Endothelial cell of umbilical vein (primary cell): ENCODE results near the gene FAAP100. TPM values are rescaled to one million over a fixed set of nuclear protein-coding genes. Genes with fewer than 3 reads are reported as not detected.

ENCODE experiments used
- BruUV-seq: library from RNA; stranded (reverse); fragments of 400-500 nt; replicated peaks from 2 replicates; lab custom pipeline; 2021; lab: Mats Ljungman, UMichigan
- CTCF ChIA-PET: fragments of 300-600, 350-600 bp; sonication (Branson Sonifier 250); formaldehyde crosslinking; loops from one replicate; lab custom pipeline; 2021; ENCODE audit warnings: antibody characterized with exemption, inconsistent platforms; lab: Charles Lee
- POLR2A ChIA-PET: fragments of 300-600, 350-600 bp; sonication (Branson Sonifier 250); formaldehyde crosslinking; loops from one replicate; lab custom pipeline; 2021; ENCODE audit warnings: antibody characterized with exemption, inconsistent platforms; lab: Charles Lee
- DNase-seq: peaks from one replicate; pipeline ENCODE4 v3.0.0-alpha.2; 2011; ENCODE audit warnings: low read depth, low spot score
- FAIRE-seq: peaks from 2 replicates; lab custom pipeline; 2011; peaks lifted over from hg19 to GRCh38; lab: Jason Lieb, UNC
- H2AFZ ChIP-seq: 2 replicates; pipeline ENCODE4 v1.6.0; 2012; ENCODE audit warnings: low read depth, low read length, control low read depth, inconsistent platforms
- H3K27ac ChIP-seq: 2 replicates; pipeline ENCODE4 v1.5.1; 2011; ENCODE audit warnings: low read depth, mild to moderate bottlenecking, control low read depth, low read length, moderate library complexity; ENCODE audit not compliant: insufficient read depth
- H3K27me3 ChIP-seq, 2 experiments: 2 replicates each; pipeline versions ENCODE4 v1.6.0 to v1.6.1; 2011; ENCODE audit warnings: low read length in 2 of 2, mixed read lengths in 1 of 2; ENCODE audit not compliant: control insufficient read depth in 2 of 2, insufficient read depth in 2 of 2
- H3K36me3 ChIP-seq, 2 experiments: 2 replicates in 1 of 2; 3 replicates in 1 of 2; pipeline ENCODE4 v1.5.1; 2011; ENCODE audit warnings: low read length in 2 of 2, mild to moderate bottlenecking in 1 of 2, moderate library complexity in 1 of 2; ENCODE audit not compliant: control insufficient read depth in 2 of 2, insufficient read depth in 2 of 2; ENCODE audit errors: extremely low read depth in 1 of 2
- H3K4me1 ChIP-seq: 3 replicates; pipeline ENCODE4 v1.5.1; 2011; ENCODE audit warnings: mild to moderate bottlenecking, low read length; ENCODE audit not compliant: control insufficient read depth, insufficient read depth; ENCODE audit errors: extremely low read depth
- H3K4me2 ChIP-seq: 2 replicates; pipeline ENCODE4 v1.6.1; 2011; ENCODE audit warnings: low read length, control low read depth, mixed read lengths; ENCODE audit not compliant: insufficient read depth
- H3K4me3 ChIP-seq, 3 experiments: fragments of 200-600 bp in 1 of 3; sonication (generic), shearing (Covaris generic) in 1 of 3; replicated peaks in 1 of 3; 2 replicates each; pipeline ENCODE4 v1.5.1; 2011 to 2016; ENCODE audit warnings: control low read depth in 3 of 3, low read length in 3 of 3, mild to moderate bottlenecking in 2 of 3, inconsistent platforms in 1 of 3, low read depth in 1 of 3, moderate library complexity in 1 of 3; ENCODE audit not compliant: insufficient read depth in 1 of 3
- H3K79me2 ChIP-seq: 2 replicates; pipeline ENCODE4 v1.6.0; 2012; ENCODE audit warnings: low read length, inconsistent platforms; ENCODE audit not compliant: control insufficient read depth, insufficient read depth
- H3K9ac ChIP-seq: replicated peaks from 2 replicates; pipeline ENCODE3; 2011; ENCODE audit warnings: low read length, control low read depth; ENCODE audit not compliant: insufficient read depth; ENCODE audit errors: extremely low read depth
- H3K9me1 ChIP-seq: replicated peaks from 3 replicates; pipeline ENCODE4 v1.6.0; 2011; ENCODE audit warnings: mild to moderate bottlenecking, low read length; ENCODE audit not compliant: control insufficient read depth, insufficient read depth; ENCODE audit errors: extremely low read depth
- H3K9me3 ChIP-seq: replicated peaks from 2 replicates; pipeline ENCODE4 v1.5.1; 2012; ENCODE audit warnings: low read length, inconsistent platforms; ENCODE audit not compliant: control insufficient read depth, insufficient read depth
- H4K20me1 ChIP-seq: replicated peaks from 2 replicates; pipeline ENCODE3; 2011; ENCODE audit warnings: mild to moderate bottlenecking, low read length; ENCODE audit not compliant: control insufficient read depth, insufficient read depth; ENCODE audit errors: extremely low read depth
- CTCF ChIP-seq, 2 donors: IDR thresholded peaks; 1 replicate in 1 of 2; 2 replicates in 1 of 2; pipeline ENCODE4 v1.5.1; 2011; ENCODE audit warnings: low read length in 2 of 2, mild to moderate bottlenecking in 2 of 2, moderate library complexity in 2 of 2, control low read depth in 1 of 2, inconsistent platforms in 1 of 2, low read depth in 1 of 2; ENCODE audit not compliant: insufficient read depth in 1 of 2; ENCODE audit errors: extremely low read depth in 1 of 2
- EZH2 ChIP-seq: IDR thresholded peaks from 2 replicates; pipeline ENCODE4 v1.6.1; 2012; ENCODE audit warnings: borderline replicate concordance, low read depth, mild to moderate bottlenecking, moderate library complexity, low read length, inconsistent platforms; ENCODE audit not compliant: severe bottlenecking
- FOS ChIP-seq: IDR thresholded peaks from 2 replicates; pipeline ENCODE4 v1.6.1; 2011; ENCODE audit warnings: mild to moderate bottlenecking, low read length, moderate library complexity, borderline replicate concordance; ENCODE audit not compliant: insufficient read depth
- GATA2 ChIP-seq: IDR thresholded peaks from 2 replicates; pipeline ENCODE4 v1.7.0; 2011; ENCODE audit warnings: low read depth, mild to moderate bottlenecking, moderate library complexity, mixed read lengths, low read length; ENCODE audit not compliant: insufficient read length, insufficient read depth
- JUN ChIP-seq: IDR thresholded peaks from 2 replicates; pipeline ENCODE4 v1.6.1; 2011; ENCODE audit warnings: borderline replicate concordance, low read depth; ENCODE audit not compliant: insufficient read length, insufficient read depth
- MAX ChIP-seq: IDR thresholded peaks from 2 replicates; pipeline ENCODE4 v1.6.1; 2011; ENCODE audit not compliant: insufficient read depth, insufficient read length
- MYC ChIP-seq: IDR thresholded peaks from one replicate; pipeline ENCODE4 v1.6.1; 2011; ENCODE audit warnings: mild to moderate bottlenecking, low read depth, low read length
- POLR2A ChIP-seq: IDR thresholded peaks from 2 replicates; pipeline ENCODE4 v1.6.1; 2012; ENCODE audit warnings: low read depth, mild to moderate bottlenecking, control low read depth, low read length
- POLR2AphosphoS5 ChIP-seq: IDR thresholded peaks from 2 replicates; pipeline ENCODE4 v1.6.1; 2012; ENCODE audit warnings: low read depth, mild to moderate bottlenecking, control low read depth, low read length, moderate library complexity; ENCODE audit not compliant: insufficient read depth
- dilution Hi-C: fragments of 300-500 bp; cut with MboI; formaldehyde crosslinking; loops from one replicate; pipeline ENCODE4 v1.15.0; 2019; ENCODE audit warnings: low sequenced_read_pairs; ENCODE audit not compliant: extremely low pct_ligation_motif_present
- intact Hi-C: fragments of 100-400 bp; cut with micrococcal nuclease; formaldehyde crosslinking; loops from one replicate; pipeline ENCODE4 v1.10.0; 2022
- polyA plus RNA-seq, 4 experiments: library from polyadenylated mRNA; depleted of rRNA in 3 of 4; stranded (reverse) in 3 of 4; unstranded in 1 of 4; fragments of >200 nt; gene quantifications; 2 replicates each; pipeline versions ENCODE4 v1.2.1 to v1.2.3, GENCODE V29; 2011 to 2012; ENCODE audit warnings: missing spikeins in 1 of 4
- total RNA-seq: library from RNA; stranded (reverse); gene quantifications from 2 replicates; pipeline ENCODE4 v1.2.3, GENCODE V29; 2021

FAAP100 gene
- total and polyA plus RNA-seq, 2 donors (not counting 3 experiments of a cell fraction or from before 2014, with no cell fraction given), result 35.4 to 54.3 TPM

GRCh38 chr17:81503619-81504018 lies 48.5 kb downstream of the FAAP100 start:
- peaks cover 0 to under 1% of the 10 kb centered on the region in 2 experiments for H3K36me3 ChIP-seq
- CTCF ChIA-PET, result no interaction called here
- no peaks in the 10 kb centered on the region for H3K79me2 ChIP-seq
- intact Hi-C loops, result no loop called here
- H3K4me3 ChIP-seq, result no peak overlapping the region
- H2AFZ ChIP-seq, result no peak overlapping the region
- no peaks in the 10 kb centered on the region for H4K20me1 ChIP-seq
- TF ChIP-seq MYC (no peak), MAX (no peak)
- POLR2A ChIA-PET, result interaction anchor here (1.3 kb wide), 1 partner anchor 9 kb away, joined by 4 read pairs; the partner anchor contains the start of gene ACTG1
- no peaks in the 10 kb centered on the region for H3K9me3 ChIP-seq
- DNase-seq (no peak), FAIRE-seq (no peak)
- dilution Hi-C loops, result no loop called here
- no peak overlapping the region for H3K27ac ChIP-seq
- H3K4me2 ChIP-seq, result no peak overlapping the region
- no peaks in the 10 kb centered on the region for H3K4me1 ChIP-seq
- no TSS peak for BruUV-seq
- no peaks in the 10 kb centered on the region for H3K27me3 ChIP-seq
- H3K9me1 ChIP-seq, result no peaks in the 10 kb centered on the region
- no peak overlapping the region for H3K9ac ChIP-seq

GRCh38 chr17:81502471-81503017 lies 49.6 kb downstream of the FAAP100 start:
- ChIA-PET POLR2A (interaction anchor here (1.3 kb wide), 1 partner anchor 10 kb away, joined by 4 read pairs; the partner anchor contains the start of gene ACTG1), CTCF (no interaction called here)

More at GRCh38 chr17:81502471-81503017, 49.6 kb downstream of the FAAP100 start:
- Histone ChIP-seq H3K9me1 (no peaks in the 10 kb centered on the region), H3K27ac (no peak overlapping the region), H3K9me3 (no peaks in the 10 kb centered on the region), H4K20me1 (no peaks in the 10 kb centered on the region), H3K4me1 (no peaks in the 10 kb centered on the region), H3K4me3 (no peak overlapping the region), H2AFZ (no peak overlapping the region), H3K9ac (no peak overlapping the region), H3K4me2 (no peak overlapping the region), H3K27me3 (peaks cover 0 to 2% of the 10 kb centered on the region in 2 experiments), H3K79me2 (no peaks in the 10 kb centered on the region), H3K36me3 (no peaks in the 10 kb centered on the region)
- TF ChIP-seq POLR2AphosphoS5 (no peak), EZH2 (no peak), FOS (no peak), JUN (no peak), MYC (no peak), CTCF (IDR thresholded peaks at IDR 0.05; ENCODE audit: extremely low read depth in 1 of 2, insufficient read depth in 1 of 2, low read depth in 1 of 2, low read length in 2 of 2) (no peak), GATA2 (no peak), POLR2A (no peak)
- dilution Hi-C loops, result no loop called here
- FAIRE-seq (no peak), DNase-seq (no peak)
- intact Hi-C loops, result no loop called here
- no TSS peak for BruUV-seq
